Activated T-helper 1 cell treated with Interleukin-2 at 50 U/mL for 16 hours (primary cell): Measurements from ENCODE around the gene RERE.
"Not testable (repeated sequence)": the region's sequence is repeated elsewhere in the genome, so short reads cannot be mapped to it uniquely, and the experiment has no call there.

Experiments
- DNase-seq: peaks from one replicate; pipeline ENCODE4 v3.0.0-alpha.2; 2020; ENCODE audit warnings: low read depth

Gene RERE

GRCh38 chr1:8639148-8639547 is 178.3 kb downstream of the RERE start:
- no peak for DNase-seq

- no peak for DNase-seq
These were observed 183.5 kb downstream of the RERE start for GRCh38 chr1:8633741-8634501.

GRCh38 chr1:8632102-8632501 is 185.3 kb downstream of the RERE start:
- no peak for DNase-seq

GRCh38 chr1:8631163-8631562 is 186.3 kb downstream of the RERE start:
- no peak for DNase-seq

GRCh38 chr1:8629241-8630091 is 188.0 kb downstream of the RERE start:
- DNase-seq = no peak

GRCh38 chr1:8628606-8629005 is 188.8 kb downstream of the RERE start:
- no peak for DNase-seq

- DNase-seq = no peak
These were observed 189.7 kb downstream of the RERE start for GRCh38 chr1:8627728-8628127.

GRCh38 chr1:8625981-8626898 is 191.2 kb downstream of the RERE start:
- no peak for DNase-seq

- DNase-seq = no peak
These were observed 191.9 kb downstream of the RERE start for GRCh38 chr1:8625491-8625890.

GRCh38 chr1:8623651-8624192 is 193.7 kb downstream of the RERE start:
- DNase-seq = not testable (repeated sequence)

GRCh38 chr1:8621785-8622348 is 195.6 kb downstream of the RERE start:
- DNase-seq = not testable (repeated sequence)

- not testable (repeated sequence) for DNase-seq
These were observed 196.3 kb downstream of the RERE start for GRCh38 chr1:8621034-8621582.

GRCh38 chr1:8619917-8620502 is 197.4 kb downstream of the RERE start:
- not testable (repeated sequence) for DNase-seq

- not testable (repeated sequence) for DNase-seq
These were observed 198.0 kb downstream of the RERE start for GRCh38 chr1:8619419-8619818.

GRCh38 chr1:8616791-8617190 is 200.6 kb downstream of the RERE start:
- not testable (repeated sequence) for DNase-seq

- DNase-seq = not testable (repeated sequence)
These were observed 205.6 kb downstream of the RERE start for GRCh38 chr1:8611634-8612515.

- no peak for DNase-seq
These were observed 209.5 kb downstream of the RERE start for GRCh38 chr1:8607906-8608305.

GRCh38 chr1:8604041-8604945 is 213.1 kb downstream of the RERE start:
- no peak for DNase-seq

GRCh38 chr1:8603220-8603616 is 214.2 kb downstream of the RERE start:
- no peak for DNase-seq
